Breast epithelium (tissue), 3 donors: ENCODE results near the gene EDA. TPM values are rescaled to one million over a fixed set of nuclear protein-coding genes. Genes with fewer than 3 reads are reported as not detected.

Experiments
- total RNA-seq, 3 donors: library from RNA; depleted of rRNA; stranded (reverse); fragments of >200 nt; gene quantifications; one replicate each; pipeline ENCODE4 v1.1.0, GENCODE V29; 2016

The EDA gene
- total RNA-seq, 3 donors from 2014 or later = 3.6 to 6.7 (median 5.0) TPM

Other genes with a start within 250 kb of the EDA start
- gene NALF2, start 111.8 kb upstream of the EDA start, total RNA-seq = under 1 TPM in 2 of 3 donors, not detected in 1; 0.33 to 0.59 TPM